GM21529 (cell line): ENCODE measurements around the gene ITPK1.
"Not testable (repeated sequence)": the region's sequence is repeated elsewhere in the genome, so short reads cannot be mapped to it uniquely, and the experiment has no call there.

Experiments used
- ATAC-seq: cut with Tn5 transposase; IDR thresholded peaks from one replicate; pipeline ENCODE4 v1.9.1; 2021; ENCODE audit not compliant: unreplicated experiment

Gene ITPK1

GRCh38 chr14:93115821-93116675 lies at the start of gene ITPK1:
TSS of gene ITPK1 (minus strand) at chr14:93115925. CDS start at chr14:93115163, 762 bp downstream.
- ATAC-seq = peak; percentile 57

GRCh38 chr14:93163564-93163963 lies 47.8 kb upstream of the ITPK1 start:
- no peak for ATAC-seq

GRCh38 chr14:93161411-93161940 lies 45.8 kb upstream of the ITPK1 start:
- ATAC-seq = no peak

- ATAC-seq = no peak
These were observed 44.7 kb upstream of the ITPK1 start for GRCh38 chr14:93160353-93160801.

DNA sequence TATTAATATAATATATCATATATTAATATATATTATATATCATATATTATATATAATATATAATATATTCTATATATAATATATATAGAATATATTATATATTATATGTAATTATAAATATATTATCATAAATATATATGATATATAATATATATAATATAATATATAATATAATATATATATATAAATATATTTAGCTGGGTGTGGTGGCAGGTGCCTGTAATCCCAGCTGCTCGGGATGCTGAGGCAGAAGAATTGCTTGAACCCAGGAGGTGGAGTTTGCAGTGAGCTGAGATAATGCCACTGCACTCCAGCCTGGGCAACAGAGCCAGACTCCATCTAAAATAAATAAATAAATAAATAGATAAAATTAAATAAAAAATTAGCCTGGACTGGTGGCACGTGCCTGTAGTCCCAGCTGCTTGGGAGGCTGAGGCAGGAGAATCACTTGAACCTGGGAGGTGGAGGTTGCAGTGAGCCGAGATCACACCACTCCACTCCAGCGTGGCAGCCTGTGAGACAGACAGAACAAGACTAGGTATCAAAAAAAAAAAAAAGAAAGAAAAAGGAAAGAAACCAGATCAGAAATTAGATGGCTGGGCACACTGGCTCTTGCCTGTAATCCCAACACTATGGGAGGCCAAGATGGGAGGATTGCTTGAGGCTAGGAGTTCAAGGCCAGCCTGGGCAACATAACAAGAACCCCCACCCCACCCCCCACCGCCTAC lies 44.1 kb upstream of the ITPK1 start:
- not testable (repeated sequence) for ATAC-seq

DNA sequence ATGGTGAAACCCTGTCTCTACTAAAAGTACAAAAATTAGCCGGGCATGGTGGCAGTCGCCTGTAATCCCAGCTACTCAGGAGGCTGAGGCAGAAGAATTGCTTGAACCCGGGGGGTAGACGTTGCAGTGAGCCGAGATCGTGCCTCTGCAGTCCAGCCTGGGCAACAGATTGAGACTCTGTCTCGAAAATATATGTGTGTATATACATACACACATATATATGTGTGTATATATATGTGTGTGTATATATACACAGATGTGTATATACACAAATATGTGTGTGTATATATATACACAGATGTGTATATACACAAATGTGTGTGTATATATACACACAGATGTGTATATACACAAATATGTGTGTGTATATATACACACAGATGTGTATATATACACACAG lies 42.6 kb upstream of the ITPK1 start:
- ATAC-seq = not testable (repeated sequence)

- no peak for ATAC-seq
These were observed 41.1 kb upstream of the ITPK1 start for GRCh38 chr14:93156693-93157369.

GRCh38 chr14:93155667-93156066 lies 39.9 kb upstream of the ITPK1 start:
- ATAC-seq = no peak

DNA sequence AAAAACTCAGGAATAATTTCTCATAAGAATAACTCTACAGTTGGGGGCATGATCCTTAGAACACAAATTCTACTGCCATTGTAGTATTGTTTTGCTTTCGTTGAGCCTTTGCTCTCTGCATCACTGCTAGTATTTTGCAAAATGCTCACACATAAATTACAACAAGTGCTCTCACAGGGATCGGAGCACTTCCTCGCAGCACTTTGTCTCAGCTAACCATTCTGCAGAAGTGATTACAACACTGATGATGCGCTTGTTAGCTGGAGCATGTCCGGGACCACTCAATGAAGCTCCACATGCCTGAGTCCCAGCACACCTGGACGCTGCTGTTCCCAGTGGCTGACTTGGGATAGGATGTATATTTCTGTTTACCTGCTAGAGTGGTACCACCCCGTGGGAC lies 37.4 kb upstream of the ITPK1 start:
- no peak for ATAC-seq

DNA sequence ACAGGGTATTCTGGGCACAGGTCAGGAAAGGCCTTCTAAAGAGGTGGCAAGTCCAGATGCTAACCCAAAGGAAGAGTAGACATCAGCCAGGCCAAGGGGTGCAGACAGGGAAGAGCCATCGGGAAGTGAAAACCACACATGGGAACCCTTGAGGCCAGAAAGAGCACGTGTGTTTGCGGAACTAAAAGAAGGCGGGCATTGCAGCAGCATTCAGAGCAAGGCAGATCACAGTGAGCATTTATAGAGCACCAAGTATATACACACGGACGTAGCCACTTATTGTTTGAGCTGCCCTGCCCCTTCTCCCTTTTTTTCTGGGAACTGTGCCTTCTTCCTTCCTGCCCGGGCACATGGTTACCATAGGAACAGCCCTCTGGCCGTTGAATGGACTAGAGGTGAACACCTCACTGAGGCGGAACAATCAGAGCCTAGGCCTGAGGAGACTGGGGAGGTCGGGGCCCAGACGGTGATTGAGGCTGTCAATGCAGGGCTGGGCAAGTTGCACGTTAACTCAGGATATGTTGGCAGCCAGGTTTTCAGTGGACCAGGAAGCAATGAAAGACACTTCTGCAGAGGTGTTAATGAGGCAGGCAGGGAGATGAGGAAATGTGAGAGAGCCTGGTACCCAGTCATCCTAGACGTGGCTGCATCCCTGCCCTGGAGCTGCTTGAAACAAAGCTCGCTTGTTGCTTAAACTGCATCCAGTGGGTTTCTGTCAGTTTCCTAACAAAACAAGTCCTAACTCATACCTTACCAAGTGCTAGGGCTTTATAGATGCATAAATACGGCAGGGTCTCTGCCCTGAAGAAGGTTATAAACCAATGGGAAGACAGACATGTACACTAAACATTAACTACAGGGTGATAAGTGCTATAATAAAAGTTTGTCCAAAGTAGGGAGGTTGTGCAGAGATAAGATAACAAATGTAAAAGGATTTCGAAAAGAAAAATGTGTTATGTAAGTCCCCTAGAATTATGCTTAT lies 34.8 kb upstream of the ITPK1 start:
- ATAC-seq = no peak

GRCh38 chr14:93148979-93149378 lies 33.3 kb upstream of the ITPK1 start:
- ATAC-seq = no peak

DNA sequence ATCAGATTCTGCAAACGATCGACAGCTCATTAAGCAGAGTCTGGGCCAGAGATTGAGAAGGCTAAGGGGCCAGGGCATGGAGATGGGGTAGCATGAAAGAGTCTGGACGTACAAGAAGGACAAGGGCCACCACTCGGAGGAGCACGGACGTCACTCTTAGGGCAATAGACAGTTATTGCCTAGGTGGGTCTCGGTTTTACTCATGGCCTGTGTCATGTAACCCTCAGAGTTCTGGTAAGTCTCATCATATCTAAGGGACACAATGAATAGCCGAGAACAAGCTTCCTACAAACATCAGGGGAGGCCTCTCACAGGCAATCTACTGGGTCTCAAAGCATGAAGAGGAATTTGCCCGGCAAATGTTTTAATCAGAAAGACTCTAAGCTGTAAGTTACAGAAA lies 30.4 kb upstream of the ITPK1 start:
- ATAC-seq = peak; percentile 71

- no peak for ATAC-seq
These were observed 27.3 kb upstream of the ITPK1 start for GRCh38 chr14:93142854-93143652.

- no peak for ATAC-seq
These were observed 22.1 kb upstream of the ITPK1 start for GRCh38 chr14:93137864-93138263.

DNA sequence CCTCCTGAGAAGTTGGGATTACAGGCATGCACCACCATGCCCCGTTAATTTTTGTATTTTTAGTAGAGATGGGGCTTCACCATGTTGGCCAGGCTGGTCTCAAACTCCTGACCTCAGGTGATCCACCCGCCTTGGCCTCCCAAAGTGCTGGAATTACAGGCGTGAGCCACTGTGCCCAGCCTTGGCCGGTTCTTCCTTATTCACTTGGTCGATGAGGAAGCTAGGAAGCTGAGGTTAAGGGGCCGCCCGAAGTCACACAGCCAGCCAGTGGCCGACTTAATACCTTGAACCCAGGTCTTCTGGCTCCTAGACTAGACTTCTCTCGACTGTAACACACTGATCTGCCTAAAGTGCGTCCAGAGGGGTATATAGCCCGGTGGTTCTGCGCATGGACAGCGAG lies 20.8 kb upstream of the ITPK1 start:
- ATAC-seq = not testable (repeated sequence)

DNA sequence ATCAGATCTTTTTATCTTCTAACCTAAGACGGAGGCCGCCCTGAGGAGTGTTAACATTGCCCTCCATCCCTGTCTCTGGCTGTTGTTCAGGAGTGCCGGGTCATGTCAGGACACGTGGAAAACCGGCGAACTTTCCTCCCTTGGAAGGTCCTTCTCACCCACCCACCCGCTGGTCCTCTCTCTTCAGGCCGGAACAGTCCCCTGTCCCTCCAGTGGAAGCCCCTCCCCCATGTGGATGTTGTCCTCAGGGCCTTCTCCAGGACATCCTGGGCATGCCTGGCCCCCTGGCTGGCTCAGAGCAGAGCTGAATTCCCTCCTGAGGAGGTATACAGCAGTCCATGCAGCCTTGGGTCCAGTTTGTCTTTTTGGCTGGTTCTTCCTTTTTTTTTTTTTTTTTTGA lies 20.3 kb upstream of the ITPK1 start:
- ATAC-seq = no peak

- no peak for ATAC-seq
These were observed 19.7 kb upstream of the ITPK1 start for GRCh38 chr14:93135399-93135798.

- ATAC-seq = no peak
These were observed 17.7 kb upstream of the ITPK1 start for GRCh38 chr14:93133464-93133863.

- ATAC-seq = no peak
These were observed 16.8 kb upstream of the ITPK1 start for GRCh38 chr14:93132472-93133065.
